Retinal pigment epithelial cell (primary cell): ENCODE data around the gene CDH13.

ENCODE experiments used
- DNase-seq: peaks from one replicate; pipeline ENCODE4 v3.0.0-alpha.2; 2010; ENCODE audit warnings: low read depth
- H3K4me3 ChIP-seq: 2 replicates; pipeline ENCODE4 v1.5.1; 2011; ENCODE audit warnings: mild to moderate bottlenecking, low read length, control low read depth, moderate library complexity
- TF ChIP-seq, protein P1 (sequence below): conservative IDR thresholded peaks from 2 replicates; pipeline ENCODE4 v1.5.1; 2011; ENCODE audit warnings: low read depth, low read length, control low read depth, inconsistent platforms

The CDH13 gene

GRCh38 chr16:83794860-83795554 is 1168.2 kb downstream of the CDH13 start:
- TF ChIP-seq, protein P1, sequence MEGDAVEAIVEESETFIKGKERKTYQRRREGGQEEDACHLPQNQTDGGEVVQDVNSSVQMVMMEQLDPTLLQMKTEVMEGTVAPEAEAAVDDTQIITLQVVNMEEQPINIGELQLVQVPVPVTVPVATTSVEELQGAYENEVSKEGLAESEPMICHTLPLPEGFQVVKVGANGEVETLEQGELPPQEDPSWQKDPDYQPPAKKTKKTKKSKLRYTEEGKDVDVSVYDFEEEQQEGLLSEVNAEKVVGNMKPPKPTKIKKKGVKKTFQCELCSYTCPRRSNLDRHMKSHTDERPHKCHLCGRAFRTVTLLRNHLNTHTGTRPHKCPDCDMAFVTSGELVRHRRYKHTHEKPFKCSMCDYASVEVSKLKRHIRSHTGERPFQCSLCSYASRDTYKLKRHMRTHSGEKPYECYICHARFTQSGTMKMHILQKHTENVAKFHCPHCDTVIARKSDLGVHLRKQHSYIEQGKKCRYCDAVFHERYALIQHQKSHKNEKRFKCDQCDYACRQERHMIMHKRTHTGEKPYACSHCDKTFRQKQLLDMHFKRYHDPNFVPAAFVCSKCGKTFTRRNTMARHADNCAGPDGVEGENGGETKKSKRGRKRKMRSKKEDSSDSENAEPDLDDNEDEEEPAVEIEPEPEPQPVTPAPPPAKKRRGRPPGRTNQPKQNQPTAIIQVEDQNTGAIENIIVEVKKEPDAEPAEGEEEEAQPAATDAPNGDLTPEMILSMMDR: no peak
- H3K4me3 ChIP-seq: no peak overlapping the region
- no peak for DNase-seq

DNA sequence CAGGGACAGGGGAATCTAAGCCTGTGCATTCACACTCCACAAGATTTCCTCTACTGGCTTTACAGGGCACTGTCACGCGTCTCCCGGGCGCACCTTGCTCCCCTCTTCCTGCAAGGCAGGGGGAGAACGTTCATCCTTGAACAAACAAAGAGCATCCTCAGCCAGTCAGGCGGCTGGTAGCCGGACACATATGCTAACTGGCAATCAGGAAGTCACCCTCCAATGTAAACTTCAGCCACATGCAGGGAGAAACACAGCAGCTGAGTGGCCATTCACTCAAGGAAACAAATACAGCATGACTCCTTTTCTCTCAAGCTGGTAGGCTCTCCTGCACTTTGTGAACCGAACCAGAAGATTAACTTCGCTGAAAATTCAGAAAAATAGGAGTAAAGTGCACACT is 1170.2 kb downstream of the CDH13 start:
- DNase-seq: no peak
- no peak overlapping the region for H3K4me3 ChIP-seq
- TF ChIP-seq, protein P1: no peak

DNA sequence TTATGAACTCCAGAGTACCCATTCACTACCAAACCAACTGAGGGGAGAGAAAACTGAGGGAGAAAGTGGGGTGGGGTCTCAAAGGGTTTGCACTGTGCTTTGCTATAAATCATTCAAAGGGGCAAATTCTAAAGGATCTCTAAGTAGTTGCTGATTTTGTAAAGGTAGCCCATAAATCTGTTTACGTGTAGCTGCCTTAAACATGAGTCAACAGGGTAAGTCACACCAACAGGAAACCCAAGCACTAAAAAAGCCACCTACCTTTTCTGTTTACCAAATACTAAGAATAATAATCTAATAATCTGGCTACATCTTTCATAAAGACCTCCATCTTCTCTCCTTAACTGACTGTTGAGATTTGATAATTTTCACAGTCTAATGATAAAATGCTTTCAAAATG is 1172.6 kb downstream of the CDH13 start:
- DNase-seq: no peak
- H3K4me3 ChIP-seq: no peak overlapping the region
- TF ChIP-seq, protein P1: no peak

DNA sequence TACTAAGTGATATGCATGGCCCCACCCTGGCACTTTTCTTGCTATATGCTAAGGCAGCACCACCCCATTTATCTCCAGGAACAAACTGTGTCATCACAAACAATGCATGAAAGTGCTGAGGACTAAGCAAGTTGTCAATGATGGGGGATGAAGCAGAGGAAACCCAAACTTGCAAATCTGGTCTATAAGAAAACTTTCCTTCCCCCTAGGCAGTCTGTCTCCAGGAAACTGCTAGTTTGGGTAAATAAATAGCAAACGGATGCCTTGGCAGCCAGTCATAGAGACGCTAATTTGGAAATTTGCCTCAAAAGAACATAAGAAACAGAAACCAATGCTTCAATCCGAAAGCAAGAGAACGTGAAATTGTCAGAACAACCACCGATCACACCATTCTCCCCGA is 1175.4 kb downstream of the CDH13 start:
- DNase-seq: no peak
- no peak overlapping the region for H3K4me3 ChIP-seq
- TF ChIP-seq, protein P1: no peak

GRCh38 chr16:83802554-83803205 is 1175.9 kb downstream of the CDH13 start:
- TF ChIP-seq, protein P1: no peak
- DNase-seq: no peak
- no peak overlapping the region for H3K4me3 ChIP-seq

GRCh38 chr16:83803811-83804210 is 1177.0 kb downstream of the CDH13 start:
- TF ChIP-seq, protein P1: no peak
- H3K4me3 ChIP-seq: no peak overlapping the region
- no peak for DNase-seq

DNA sequence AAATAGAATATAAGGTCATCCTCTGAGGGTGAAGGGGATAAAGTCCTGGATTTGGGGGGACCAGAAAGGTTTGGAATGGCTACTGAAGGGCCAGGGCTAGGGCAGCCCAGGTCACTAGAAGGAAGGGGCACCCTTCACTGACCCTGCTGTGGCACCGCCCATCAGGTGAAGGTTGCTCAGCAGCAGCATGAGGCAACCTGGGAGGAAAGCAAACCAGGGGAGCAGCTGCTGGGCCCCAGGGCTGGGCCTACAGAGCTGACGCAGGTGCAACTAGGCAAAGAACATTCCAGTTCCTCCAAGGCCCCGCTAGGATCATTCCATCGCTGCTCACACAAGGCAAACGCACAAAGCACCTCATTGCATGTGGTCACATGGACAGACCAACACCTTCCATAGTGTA is 1177.6 kb downstream of the CDH13 start:
- no peak overlapping the region for H3K4me3 ChIP-seq
- DNase-seq: no peak
- TF ChIP-seq, protein P1: no peak
